Myocyte (in vitro differentiated cells): ENCODE measurements around the gene SORL1. TPM values are rescaled to one million over a fixed set of nuclear protein-coding genes. Genes with fewer than 3 reads are reported as not detected.
"Not testable (repeated sequence)": the region's sequence is repeated elsewhere in the genome, so short reads cannot be mapped to it uniquely, and the experiment has no call there.

ENCODE experiments used
- DNase-seq: peaks from one replicate; pipeline ENCODE4 v3.0.0-alpha.2; 2012; ENCODE audit warnings: low read depth
- total RNA-seq: library from RNA; depleted of rRNA; stranded (reverse); fragments of >200 nt; gene quantifications from 2 replicates; pipeline ENCODE4 v1.2.3, GENCODE V29; 2014

The SORL1 gene
- total RNA-seq, 1 donor from 2014 or later = 0.29 TPM

GRCh38 chr11:121615501-121615900, 163.4 kb downstream of the SORL1 start:
- no peak for DNase-seq

- DNase-seq = no peak
These were observed 166.4 kb downstream of the SORL1 start for GRCh38 chr11:121618516-121618915.

- no peak for DNase-seq
These were observed 173.8 kb downstream of the SORL1 start for GRCh38 chr11:121625777-121626506.

- DNase-seq = no peak
These were observed 174.4 kb downstream of the SORL1 start for GRCh38 chr11:121626507-121626875.

- no peak for DNase-seq
These were observed 174.9 kb downstream of the SORL1 start for GRCh38 chr11:121626980-121627379.

GRCh38 chr11:121630041-121630440, 177.9 kb downstream of the SORL1 start:
- peak; percentile 51 for DNase-seq

- no peak for DNase-seq
These were observed 179.3 kb downstream of the SORL1 start for GRCh38 chr11:121631456-121631855.

- no peak for DNase-seq
These were observed 182.2 kb downstream of the SORL1 start for GRCh38 chr11:121634273-121634672.

- DNase-seq = peak; percentile 49
These were observed 182.8 kb downstream of the SORL1 start for GRCh38 chr11:121634889-121635288.

- no peak for DNase-seq
These were observed 184.1 kb downstream of the SORL1 start for GRCh38 chr11:121636081-121636799.

GRCh38 chr11:121636800-121637176, 184.7 kb downstream of the SORL1 start:
- no peak for DNase-seq

GRCh38 chr11:121637587-121637986, 185.5 kb downstream of the SORL1 start:
- not testable (repeated sequence) for DNase-seq

- DNase-seq = no peak
These were observed 191.5 kb downstream of the SORL1 start for GRCh38 chr11:121643479-121644186.

- DNase-seq = no peak
These were observed 192.0 kb downstream of the SORL1 start for GRCh38 chr11:121644187-121644512.

- DNase-seq = no peak
These were observed 192.9 kb downstream of the SORL1 start for GRCh38 chr11:121645001-121645400.

GRCh38 chr11:121645596-121645995, 193.5 kb downstream of the SORL1 start:
- peak; percentile 59 for DNase-seq

GRCh38 chr11:121648306-121648705, 196.2 kb downstream of the SORL1 start:
- DNase-seq = no peak

- no peak for DNase-seq
These were observed 197.7 kb downstream of the SORL1 start for GRCh38 chr11:121649798-121650197.

GRCh38 chr11:121650351-121651256, 198.5 kb downstream of the SORL1 start:
- DNase-seq = no peak

- no peak for DNase-seq
These were observed 199.1 kb downstream of the SORL1 start for GRCh38 chr11:121651257-121651605.

GRCh38 chr11:121652971-121653370, 200.9 kb downstream of the SORL1 start:
- peak; percentile 59 for DNase-seq
